Posterior vena cava (tissue), 2 donors: ENCODE measurements around the gene DENND4B. TPM values are rescaled to one million over a fixed set of nuclear protein-coding genes. Genes with fewer than 3 reads are reported as not detected.
A peak's percentile ranks its signal among the peaks of the same experiment; 100 is the strongest.
"Not testable (repeated sequence)": the region's sequence is repeated elsewhere in the genome, so short reads cannot be mapped to it uniquely, and the experiment has no call there.

Source experiments
- DNase-seq: peaks from one replicate; pipeline ENCODE4 v3.0.0-alpha.2; 2020; ENCODE audit warnings: low spot score
- intact Hi-C, 2 donors: fragments of 100-400 bp; cut with DNase I; formaldehyde crosslinking; loops; one replicate each; pipeline versions ENCODE4 v1.14.1 to v1.14.2; 2022 to 2023
- long read RNA-seq, 2 donors: library from polyadenylated mRNA; unstranded; transcript quantifications; one replicate each; pipeline ENCODE4 v2.0.0, GENCODE V29; 2020 to 2021
- total RNA-seq, 2 donors: library from RNA; stranded (reverse); fragmentation: NEBNext Ultra II Directional; extraction: Animal tissue kit (Norgen Biotek cat#: 25700); gene quantifications; one replicate each; pipeline ENCODE4 v1.2.1, GENCODE V29; 2021
- donor health status: DM: yes; HTN: yes; CAD: no.
- donor health status: DM: yes; HTN: yes; CAD: no.

DENND4B gene
- total RNA-seq: 10 to 100 TPM; 41.7 to 47.5 TPM
- long read RNA-seq, donor 1, partial matches to known transcripts: 8 of 12 reads
- long read RNA-seq, donor 1, other reads (novel, unspliced or antisense): 3 of 12 reads
- long read RNA-seq, donor 2, partial matches to known transcripts: 19 of 27 reads
- long read RNA-seq, donor 2, other reads (novel, unspliced or antisense): 8 of 27 reads

- DNase-seq: peak; percentile 95
- intact Hi-C loops: loop anchor here in 1 of 2 donors (10.0 kb wide), 1 partner anchor 152 kb away; no protein-coding TSS in a partner anchor
Measured at GRCh38 chr1:153946622-153947241, at the start of gene DENND4B. Gene DENND4B, minus strand, starts transcription at chr1:153946718. Its CDS starts 2,344 bp downstream, at chr1:153944374.

- intact Hi-C loops: loop anchor here in 1 of 2 donors (10.0 kb wide), 1 partner anchor 179 kb away; no protein-coding TSS in a partner anchor
Measured at GRCh38 chr1:153995640-153996039, 49.1 kb upstream of the DENND4B start.

GRCh38 chr1:153995202-153995601 lies 48.7 kb upstream of the DENND4B start:
- DNase-seq: no peak
- intact Hi-C loops: loop anchor here in 1 of 2 donors (10.0 kb wide), 1 partner anchor 180 kb away; no protein-coding TSS in a partner anchor

More at GRCh38 chr1:153995640-153996039, 49.1 kb upstream of the DENND4B start:
- no peak for DNase-seq

- intact Hi-C loops: loop anchor here in 1 of 2 donors (10.0 kb wide), 1 partner anchor 183 kb away; no protein-coding TSS in a partner anchor
- no peak for DNase-seq
Measured at GRCh38 chr1:153991806-153992205, 45.3 kb upstream of the DENND4B start.

- intact Hi-C loops: loop anchor here in 1 of 2 donors (10.0 kb wide), 1 partner anchor 184 kb away; no protein-coding TSS in a partner anchor
- DNase-seq: no peak
Measured at GRCh38 chr1:153991151-153991630, 44.7 kb upstream of the DENND4B start.

GRCh38 chr1:153990468-153991150 lies 44.1 kb upstream of the DENND4B start, which contains the start of gene RPS27:
Gene RPS27, plus strand, starts transcription at chr1:153990762. Its CDS starts 35 bp downstream, at chr1:153990797.
- intact Hi-C loops: loop anchor here in 1 of 2 donors (10.0 kb wide), 1 partner anchor 184 kb away; no protein-coding TSS in a partner anchor
- DNase-seq: peak; percentile 93

GRCh38 chr1:153987621-153988020 lies 41.1 kb upstream of the DENND4B start:
- DNase-seq: no peak
- intact Hi-C loops: loop anchor here (5.0 to 10.0 kb wide), 3 partner anchors 190 to 303 kb away; no protein-coding TSS in a partner anchor

- DNase-seq: peak; percentile 96
- intact Hi-C loops: loop anchor here (5.0 to 10.0 kb wide), 3 partner anchors 189 to 301 kb away; no protein-coding TSS in a partner anchor
Measured at GRCh38 chr1:153985941-153986761, 39.6 kb upstream of the DENND4B start, which contains the start of gene RAB13. Gene RAB13, minus strand, starts transcription at chr1:153986339. Its CDS starts 103 bp downstream, at chr1:153986236.

GRCh38 chr1:153985341-153985912 lies 38.9 kb upstream of the DENND4B start:
- intact Hi-C loops: loop anchor here (5.0 to 10.0 kb wide), 3 partner anchors 188 to 301 kb away; no protein-coding TSS in a partner anchor
- DNase-seq: peak; percentile 90

GRCh38 chr1:153984123-153984894 lies 37.8 kb upstream of the DENND4B start:
- intact Hi-C loops: loop anchor here (5.0 to 10.0 kb wide), 3 partner anchors 190 to 302 kb away; no protein-coding TSS in a partner anchor
- DNase-seq: no peak

GRCh38 chr1:153981735-153982134 lies 35.2 kb upstream of the DENND4B start:
- peak; percentile 15 for DNase-seq
- intact Hi-C loops: loop anchor here (5.0 to 10.0 kb wide), 3 partner anchors 187 to 299 kb away; no protein-coding TSS in a partner anchor

- DNase-seq, intact Hi-C loops: not testable (repeated sequence)
Measured at GRCh38 chr1:153979091-153979490, 32.6 kb upstream of the DENND4B start.

GRCh38 chr1:153978274-153978909 lies 31.9 kb upstream of the DENND4B start:
- no peak for DNase-seq
- intact Hi-C loops: no loop called here

- peak; percentile 97 for DNase-seq
- intact Hi-C loops: no loop called here
Measured at GRCh38 chr1:153977250-153978240, 31.0 kb upstream of the DENND4B start, which contains the start of gene JTB. Gene JTB, minus strand, starts transcription at chr1:153977674. Its CDS starts 422 bp downstream, at chr1:153977252.

GRCh38 chr1:153976819-153977249 lies 30.3 kb upstream of the DENND4B start:
- intact Hi-C loops: no loop called here
- no peak for DNase-seq
